Spleen (tissue), 11 donors: Measurements from ENCODE around the gene CARMIL3. TPM values are rescaled to one million over a fixed set of nuclear protein-coding genes. Genes with fewer than 3 reads are reported as not detected.

Experiments used
- DNase-seq: peaks from one replicate; pipeline ENCODE4 v3.0.0-alpha.2; 2020
- H3K27ac ChIP-seq, 8 donors: fragments of 200-600 bp; sonication (generic) in 7 of 8; 1 replicate in 4 of 8; 2 replicates in 4 of 8; pipeline versions ENCODE4 v1.5.0 to v1.8.0; 2016 to 2021; ENCODE audit warnings: inconsistent platforms in 4 of 8, mild to moderate bottlenecking in 4 of 8, moderate library complexity in 1 of 8
- H3K27me3 ChIP-seq, 7 donors: fragments of 200-600 bp; sonication (generic) in 6 of 7; replicated peaks in 1 of 7; 1 replicate in 4 of 7; 2 replicates in 3 of 7; pipeline versions ENCODE4 v1.5.0 to v1.8.0; 2016 to 2021; ENCODE audit warnings: inconsistent platforms in 3 of 7, mild to moderate bottlenecking in 1 of 7
- H3K36me3 ChIP-seq, 6 donors: fragments of 200-600 bp; sonication (generic) in 5 of 6; 1 replicate in 4 of 6; 2 replicates in 2 of 6; pipeline versions ENCODE4 v1.5.0 to v1.8.0; 2016 to 2021; ENCODE audit warnings: inconsistent platforms in 2 of 6
- H3K4me1 ChIP-seq, 6 donors: fragments of 200-600 bp; sonication (generic) in 5 of 6; 1 replicate in 3 of 6; 2 replicates in 3 of 6; pipeline versions ENCODE4 v1.5.0 to v1.8.0; 2016 to 2021; ENCODE audit warnings: inconsistent platforms in 3 of 6
- H3K4me3 ChIP-seq, 8 donors: fragments of 200-600 bp; sonication (generic) in 7 of 8; 1 replicate in 4 of 8; 2 replicates in 4 of 8; pipeline versions ENCODE4 v1.5.0 to v1.8.0; 2016 to 2021; ENCODE audit warnings: inconsistent platforms in 4 of 8, mild to moderate bottlenecking in 4 of 8, moderate library complexity in 2 of 8
- H3K9me3 ChIP-seq, 8 donors: fragments of 200-600 bp; sonication (generic) in 7 of 8; 1 replicate in 4 of 8; 2 replicates in 4 of 8; pipeline versions ENCODE4 v1.5.0 to v1.8.0; 2016 to 2021; ENCODE audit warnings: inconsistent platforms in 4 of 8
- CTCF ChIP-seq, 11 experiments: fragments of 200-600 bp in 7 of 11; fragments of 450-650 bp in 4 of 11; sonication (generic) in 4 of 11; IDR thresholded peaks in 8 of 11; conservative IDR thresholded peaks in 3 of 11; 1 replicate in 7 of 11; 2 replicates in 4 of 11; pipeline versions ENCODE4 v1.4.0 to v1.8.0; 2016 to 2021; ENCODE audit warnings: antibody characterized with exemption in 11 of 11, inconsistent platforms in 4 of 11, mild to moderate bottlenecking in 1 of 11
- POLR2A ChIP-seq, 3 donors: fragments of 450-650 bp; IDR thresholded peaks; one replicate each; pipeline ENCODE4 v1.5.1; 2017; ENCODE audit warnings: antibody characterized with exemption in 3 of 3, mild to moderate bottlenecking in 1 of 3
- POLR2AphosphoS5 ChIP-seq, 3 donors: sonication (generic); formaldehyde crosslinking; IDR thresholded peaks; one replicate each; pipeline ENCODE4 v1.5.1; 2017; ENCODE audit warnings: antibody characterized with exemption in 3 of 3
- whole genome bisulfite sequencing, 5 donors: extraction: QIAGEN DNeasy Blood & Tissue Kit in 3 of 5; methylation state at CpG; one replicate each; pipeline versions ENCODE4 v1.1.5 to v1.1.7; 2013 to 2018; 5-methylcytosine and 5-hydroxymethylcytosine counted together
- intact Hi-C: fragments of 100-400 bp; cut with DNase I; formaldehyde crosslinking; loops from one replicate; pipeline ENCODE4 v1.15.0; 2023; ENCODE audit warnings: low total_unique reads
- polyA plus RNA-seq, 3 donors: library from polyadenylated mRNA; stranded (reverse); fragments of 200-250 nt; gene quantifications; one replicate each; pipeline ENCODE4 v1.2.1, GENCODE V29; 2013
- total RNA-seq, 7 donors: library from RNA; depleted of rRNA in 3 of 7; stranded (reverse); fragments of >200 nt in 3 of 7; fragmentation: NEBNext Ultra II Directional in 4 of 7; extraction: Animal tissue kit (Norgen Biotek cat#: 25700) in 4 of 7; gene quantifications; one replicate each; pipeline versions ENCODE4 v1.1.0 to v1.2.1, GENCODE V29; 2016 to 2021
- donor health status: healthy with polysubstance abuse.
- donor health status: DM: no; HTN: no; CAD: no; lungs with moderate emphysema.
- donor health status: DM: no; HTN: no; CAD: no.
- donor health status: Bipolar disorder and iron deficiency.
- donor health status: healthy.
- donor health status: DM: no; HTN: no; CAD: no.
- donor health status: DM: yes; HTN: yes; CAD: no.

CARMIL3 gene
- total and polyA plus RNA-seq, 10 donors, result 0.39 to 3.2 (median 1.4) TPM

- Histone ChIP-seq H3K4me1 (peaks cover 0 to 18% (median under 1%) of the 10 kb centered on the region in 6 donors), H3K27me3 (peaks cover 0 to 14% (median 0%) of the 10 kb centered on the region in 7 donors), H3K27ac (no peak overlapping the region), H3K4me3 (no peak overlapping the region), H3K36me3 (no peaks in the 10 kb centered on the region), H3K9me3 (no peaks in the 10 kb centered on the region)
- TF ChIP-seq CTCF (IDR thresholded peaks at IDR 0.05 in 8 of 11, conservative IDR thresholded peaks at IDR 0.05 in 3 of 11) (no peak), POLR2AphosphoS5 (IDR thresholded peaks at IDR 0.05) (no peak), POLR2A (IDR thresholded peaks at IDR 0.05) (no peak)
- 56 to 83% (median 77%) methylated on average over 10 to 14 of the region's 14 CpGs for WGBS, 5 donors
- no peak for DNase-seq
- intact Hi-C loops, result no loop called here
Observed at GRCh38 chr14:24057867-24058259, 6.1 kb downstream of the CARMIL3 start.

DNA sequence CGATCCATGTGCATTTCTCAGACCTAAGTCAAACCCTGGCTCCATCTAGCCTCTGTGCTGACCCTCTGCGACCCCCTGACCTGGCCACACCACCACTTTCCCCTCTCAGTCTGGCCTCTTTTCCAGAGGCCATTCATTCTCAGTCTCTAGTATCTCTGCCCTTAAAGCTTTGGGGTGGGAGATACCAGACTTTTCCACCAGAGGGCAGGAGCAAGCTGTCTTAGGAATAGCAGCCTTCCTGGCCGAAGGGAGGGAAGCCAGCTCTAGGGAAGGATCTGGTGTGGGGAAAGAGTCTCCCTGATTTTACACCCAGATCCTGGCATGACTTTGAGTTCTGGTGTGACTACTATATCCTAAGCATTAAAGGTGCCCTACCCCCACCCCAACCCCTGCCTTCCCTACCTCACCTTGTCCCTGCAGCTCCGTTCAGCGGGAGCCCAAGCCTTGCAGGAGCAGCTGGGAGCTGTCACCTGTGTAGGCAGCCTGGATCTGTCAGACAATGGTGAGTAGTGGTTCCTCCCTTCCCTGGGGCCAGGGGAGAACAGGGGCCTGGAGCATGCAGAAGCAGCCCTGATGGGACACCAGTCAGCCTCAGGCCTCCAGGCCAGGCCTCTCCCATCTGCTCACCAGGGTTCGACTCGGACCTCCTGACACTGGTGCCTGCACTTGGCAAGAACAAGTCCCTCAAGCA, 6.6 kb downstream of the CARMIL3 start:
- intact Hi-C loops, result no loop called here
- DNase-seq, result peak; percentile 73
- H3K4me1 ChIP-seq, result peaks cover 0 to 13% (median 0%) of the 10 kb centered on the region in 6 donors
- peaks cover 0 to 8% (median 0%) of the 10 kb centered on the region in 7 donors for H3K27me3 ChIP-seq
- WGBS, 5 donors, result 52 to 74% (median 65%) methylated on average over 5 to 7 of the region's 7 CpGs
- no peak overlapping the region for H3K4me3 ChIP-seq
- H3K9me3 ChIP-seq, result no peaks in the 10 kb centered on the region
- TF ChIP-seq CTCF (IDR thresholded peaks at IDR 0.05 in 8 of 11, conservative IDR thresholded peaks at IDR 0.05 in 3 of 11) (peak; percentile 66 to 97 (median 89)), POLR2A (IDR thresholded peaks at IDR 0.05) (no peak)
- no peaks in the 10 kb centered on the region for H3K36me3 ChIP-seq
- H3K27ac ChIP-seq, result no peak overlapping the region

- Histone ChIP-seq H3K9me3 (no peaks in the 10 kb centered on the region), H3K4me3 (no peak overlapping the region), H3K4me1 (peaks cover 0 to 10% (median 0%) of the 10 kb centered on the region in 6 donors), H3K27me3 (peaks cover 0 to 4% (median 0%) of the 10 kb centered on the region in 7 donors), H3K27ac (no peak overlapping the region), H3K36me3 (no peaks in the 10 kb centered on the region)
- intact Hi-C loops, result no loop called here
- DNase-seq, result no peak
- WGBS, 5 donors, result 89 to 93% (median 91%) methylated on average over 9 to 10 of the region's 10 CpGs
- no peak for TF ChIP-seq CTCF (IDR thresholded peaks at IDR 0.05 in 8 of 11, conservative IDR thresholded peaks at IDR 0.05 in 3 of 11)
- no peak for TF ChIP-seq POLR2A (IDR thresholded peaks at IDR 0.05)
- no peak for TF ChIP-seq POLR2AphosphoS5 (IDR thresholded peaks at IDR 0.05)
Observed at GRCh38 chr14:24058951-24059475, 7.2 kb downstream of the CARMIL3 start.

DNA sequence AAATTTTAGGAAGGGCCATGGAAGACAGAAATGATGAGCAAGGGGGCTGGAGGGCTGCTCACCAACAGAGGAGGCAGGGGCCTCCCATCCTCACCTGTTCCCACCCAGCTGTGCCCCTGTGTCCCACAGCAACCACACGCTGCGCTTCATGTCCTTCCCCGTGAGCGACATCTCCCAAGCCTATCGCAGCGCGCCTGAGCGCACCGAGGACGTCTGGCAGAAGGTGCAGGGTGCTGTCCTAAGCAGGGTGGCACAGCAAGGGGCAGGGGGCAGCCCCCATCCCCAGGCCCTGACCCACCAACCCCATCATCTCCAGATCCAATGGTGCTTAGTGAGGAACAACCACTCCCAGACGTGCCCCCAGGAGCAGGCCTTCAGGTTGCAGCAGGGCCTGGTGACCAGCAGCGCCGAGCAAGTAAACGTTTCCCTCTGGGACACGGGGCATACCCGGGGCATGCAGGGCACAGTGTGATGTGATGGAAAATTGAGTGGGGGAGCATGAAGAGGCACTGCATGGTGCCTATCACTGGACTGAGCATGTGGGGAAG, 8.1 kb downstream of the CARMIL3 start:
- Histone ChIP-seq H3K9me3 (no peaks in the 10 kb centered on the region), H3K4me1 (peaks cover 0 to 10% (median 0%) of the 10 kb centered on the region in 6 donors), H3K36me3 (no peaks in the 10 kb centered on the region), H3K27ac (no peak overlapping the region), H3K4me3 (no peak overlapping the region), H3K27me3 (no peaks in the 10 kb centered on the region)
- no peak for DNase-seq
- 85 to 95% (median 91%) methylated on average over 14 to 16 of the region's 16 CpGs for WGBS, 5 donors
- intact Hi-C loops, result no loop called here
- TF ChIP-seq CTCF (IDR thresholded peaks at IDR 0.05 in 8 of 11, conservative IDR thresholded peaks at IDR 0.05 in 3 of 11) (no peak), POLR2A (IDR thresholded peaks at IDR 0.05) (no peak), POLR2AphosphoS5 (IDR thresholded peaks at IDR 0.05) (no peak)
